NCI-H187 treated with DMSO at 0.1 percent for 48 hours (cell line): ENCODE data around the gene MAPK14.
"Not testable (repeated sequence)": the region's sequence is repeated elsewhere in the genome, so short reads cannot be mapped to it uniquely, and the experiment has no call there.

Experiments
- DNase-seq: peaks from one replicate; lab custom pipeline; 2025; lab: John Stamatoyannopoulos, UW

MAPK14 gene

GRCh38 chr6:36068586-36068985, 41.0 kb downstream of the MAPK14 start:
- DNase-seq, result no peak

DNA sequence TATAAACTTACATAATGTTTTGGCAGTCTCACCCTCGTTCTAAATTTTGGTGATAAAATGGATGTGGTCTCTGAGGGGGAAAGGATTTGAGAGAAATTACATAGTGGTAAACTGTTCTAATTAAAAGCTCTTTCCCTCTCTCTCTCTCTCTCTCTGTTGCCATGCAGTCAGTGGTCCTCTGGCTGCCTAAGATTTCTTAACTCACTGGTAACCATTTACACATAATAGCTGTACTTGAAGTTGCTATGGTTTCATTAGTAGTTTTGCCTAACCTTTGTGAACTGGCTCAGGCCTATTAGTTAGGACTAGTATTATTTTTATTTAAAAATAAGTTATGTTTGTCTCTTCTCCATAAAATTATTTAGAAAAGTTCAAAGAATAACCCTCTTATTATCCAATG, 42.0 kb downstream of the MAPK14 start:
- no peak for DNase-seq

GRCh38 chr6:36070252-36070651, 42.6 kb downstream of the MAPK14 start:
- DNase-seq, result no peak

DNA sequence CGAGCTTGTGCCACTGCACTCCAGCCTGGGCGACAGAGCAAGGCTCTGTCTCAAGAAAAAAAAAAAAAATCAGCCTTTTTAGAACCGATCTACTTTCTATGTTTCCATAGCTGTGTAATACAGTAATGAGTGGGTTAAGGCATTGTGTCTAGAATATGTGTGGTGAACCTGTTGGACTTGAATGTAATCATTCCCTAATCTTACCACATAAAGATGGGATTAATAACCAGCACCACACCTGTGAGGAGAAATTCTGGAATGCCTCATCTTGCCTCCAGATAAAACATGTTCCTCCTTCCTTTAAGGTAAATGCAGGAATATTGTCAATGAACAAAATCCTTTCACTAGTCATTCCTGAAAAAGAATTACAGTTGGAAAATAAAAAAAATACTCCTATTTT, 43.7 kb downstream of the MAPK14 start:
- no peak for DNase-seq

DNA sequence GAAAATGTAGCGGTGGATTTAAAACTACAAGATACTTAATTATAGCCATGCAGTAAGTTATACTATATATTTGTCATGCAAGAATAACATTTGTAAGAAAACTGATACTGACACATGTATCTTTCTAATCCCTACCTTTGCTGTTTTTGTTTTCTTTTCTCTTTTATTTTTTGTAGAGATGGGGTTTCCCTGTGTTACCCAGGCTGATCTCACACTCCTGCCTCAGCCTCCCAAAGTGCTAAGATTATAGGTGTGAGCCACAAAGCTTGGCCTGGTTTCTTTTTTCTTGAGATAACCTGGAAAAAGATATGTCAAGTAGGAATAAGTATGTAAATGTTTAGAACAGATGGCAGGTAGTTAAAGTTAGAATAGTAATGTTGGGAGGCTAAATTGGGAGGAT, 44.1 kb downstream of the MAPK14 start:
- no peak for DNase-seq

DNA sequence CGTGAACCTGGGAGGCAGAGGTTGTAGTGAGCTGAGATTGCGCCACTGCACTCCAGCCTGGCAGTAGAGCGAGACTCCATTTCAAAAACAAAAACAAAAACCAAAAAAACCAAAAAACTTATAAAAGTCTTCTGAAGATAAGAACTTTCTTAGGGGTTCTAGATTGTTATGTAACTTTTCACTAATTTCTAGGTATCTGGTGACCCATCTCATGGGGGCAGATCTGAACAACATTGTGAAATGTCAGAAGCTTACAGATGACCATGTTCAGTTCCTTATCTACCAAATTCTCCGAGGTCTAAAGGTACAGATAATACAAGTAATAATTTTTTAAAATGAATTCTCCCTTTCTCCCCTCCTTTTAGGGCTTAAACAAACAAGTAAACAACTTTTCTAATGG, 45.1 kb downstream of the MAPK14 start:
- no peak for DNase-seq

DNA sequence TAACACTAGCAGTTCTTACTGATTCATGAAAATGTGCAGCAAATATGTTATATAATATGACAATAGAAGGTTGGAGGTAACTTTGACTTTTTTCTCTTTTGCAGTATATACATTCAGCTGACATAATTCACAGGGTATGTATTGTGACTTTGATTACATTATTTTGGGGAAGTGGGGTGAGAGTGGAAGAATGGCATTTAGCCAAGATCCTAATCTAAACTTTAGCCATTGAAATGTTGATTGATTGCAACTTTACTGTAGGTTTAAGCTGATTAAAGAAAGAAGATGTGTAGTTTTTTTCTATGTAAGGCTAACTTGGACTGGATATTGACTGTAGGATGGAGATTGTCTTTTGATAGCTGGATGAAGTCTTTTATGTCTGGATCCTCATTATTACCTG, 46.0 kb downstream of the MAPK14 start:
- no peak for DNase-seq

DNA sequence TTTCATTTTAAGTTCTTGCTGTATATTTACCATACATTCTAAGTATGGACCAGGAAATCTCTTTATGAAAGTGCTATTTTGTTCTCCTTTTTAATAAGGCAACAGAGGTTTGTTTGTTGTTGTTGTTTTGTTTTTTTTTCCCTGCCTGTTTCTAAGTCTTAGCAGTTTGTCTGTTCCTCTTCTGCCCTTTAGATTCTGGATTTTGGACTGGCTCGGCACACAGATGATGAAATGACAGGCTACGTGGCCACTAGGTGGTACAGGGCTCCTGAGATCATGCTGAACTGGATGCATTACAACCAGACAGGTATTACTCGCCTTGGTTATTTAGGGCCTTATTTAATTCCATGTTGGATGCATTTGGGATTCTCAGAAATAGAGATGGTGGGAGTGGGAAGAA, 48.0 kb downstream of the MAPK14 start:
- DNase-seq, result no peak

- DNase-seq, result no peak
Observed at GRCh38 chr6:36076178-36077063, 48.8 kb downstream of the MAPK14 start.

GRCh38 chr6:36078159-36078558, 50.6 kb downstream of the MAPK14 start:
- DNase-seq, result no peak

DNA sequence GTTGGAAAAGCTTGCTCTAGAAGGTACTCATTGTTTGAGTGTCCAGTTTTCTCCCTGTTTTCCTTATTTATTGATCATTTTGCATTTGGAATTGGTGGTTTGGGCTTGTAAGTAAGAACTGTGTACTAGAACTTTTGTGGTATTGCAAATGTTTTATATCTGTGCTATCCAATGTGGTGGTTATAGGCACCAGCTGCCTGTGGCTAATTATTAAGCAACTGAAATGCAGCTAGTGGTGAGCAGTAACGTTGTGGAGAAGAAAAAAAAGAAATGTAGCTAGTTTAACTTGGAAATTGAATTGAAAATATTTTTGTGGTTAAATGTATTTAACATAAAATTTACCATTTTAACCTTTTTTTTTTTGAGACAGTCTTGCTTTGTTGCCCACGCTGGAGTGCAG, 52.0 kb downstream of the MAPK14 start:
- no peak for DNase-seq

GRCh38 chr6:36082318-36082717, 54.7 kb downstream of the MAPK14 start:
- no peak for DNase-seq

DNA sequence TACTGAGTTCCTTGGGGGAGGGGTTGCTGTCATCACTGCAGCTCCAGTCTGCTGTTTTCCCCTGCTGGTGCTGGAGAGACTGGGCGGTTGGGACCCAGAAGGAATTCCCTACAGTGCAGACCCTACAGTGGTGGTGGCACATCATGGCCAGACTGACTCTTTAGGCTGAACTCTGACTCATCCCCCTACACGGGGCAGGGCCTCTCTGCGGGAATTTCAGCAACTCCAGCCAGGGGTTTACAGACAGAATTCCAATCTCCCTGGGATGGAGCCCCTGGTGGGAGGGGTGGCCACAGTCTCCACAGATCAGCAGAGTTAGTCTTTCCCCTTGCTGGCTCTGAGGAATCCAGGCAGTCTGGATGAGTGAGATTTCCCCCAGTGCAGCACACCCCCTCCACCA, 55.8 kb downstream of the MAPK14 start:
- no peak for DNase-seq

DNA sequence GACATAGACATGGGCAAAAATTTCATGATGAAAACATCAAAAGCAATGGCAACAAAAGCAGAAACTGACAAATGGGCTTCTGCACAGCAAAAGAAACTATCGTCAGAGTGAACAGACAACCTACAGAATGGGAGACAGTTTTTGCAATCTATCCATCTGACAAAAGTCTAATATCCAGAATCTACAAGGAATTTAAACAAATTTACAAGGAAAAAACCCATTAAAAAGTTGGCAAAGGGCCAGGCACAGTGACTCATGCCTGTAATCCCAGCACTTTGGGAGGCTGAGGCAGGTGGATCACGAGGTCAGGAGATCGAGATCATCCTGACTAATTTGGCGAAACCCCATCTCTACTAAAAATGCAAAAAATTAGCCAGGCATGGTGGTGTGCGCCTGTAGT, 60.6 kb downstream of the MAPK14 start:
- not testable (repeated sequence) for DNase-seq

GRCh38 chr6:36089048-36089447, 61.4 kb downstream of the MAPK14 start:
- DNase-seq, result no peak

GRCh38 chr6:36094238-36094637, 66.6 kb downstream of the MAPK14 start:
- DNase-seq, result no peak

- no peak for DNase-seq
Observed at GRCh38 chr6:36094753-36095496, 67.3 kb downstream of the MAPK14 start.

- no peak for DNase-seq
Observed at GRCh38 chr6:36095497-36096391, 68.1 kb downstream of the MAPK14 start.

GRCh38 chr6:36098253-36098919, 70.8 kb downstream of the MAPK14 start:
- no peak for DNase-seq

DNA sequence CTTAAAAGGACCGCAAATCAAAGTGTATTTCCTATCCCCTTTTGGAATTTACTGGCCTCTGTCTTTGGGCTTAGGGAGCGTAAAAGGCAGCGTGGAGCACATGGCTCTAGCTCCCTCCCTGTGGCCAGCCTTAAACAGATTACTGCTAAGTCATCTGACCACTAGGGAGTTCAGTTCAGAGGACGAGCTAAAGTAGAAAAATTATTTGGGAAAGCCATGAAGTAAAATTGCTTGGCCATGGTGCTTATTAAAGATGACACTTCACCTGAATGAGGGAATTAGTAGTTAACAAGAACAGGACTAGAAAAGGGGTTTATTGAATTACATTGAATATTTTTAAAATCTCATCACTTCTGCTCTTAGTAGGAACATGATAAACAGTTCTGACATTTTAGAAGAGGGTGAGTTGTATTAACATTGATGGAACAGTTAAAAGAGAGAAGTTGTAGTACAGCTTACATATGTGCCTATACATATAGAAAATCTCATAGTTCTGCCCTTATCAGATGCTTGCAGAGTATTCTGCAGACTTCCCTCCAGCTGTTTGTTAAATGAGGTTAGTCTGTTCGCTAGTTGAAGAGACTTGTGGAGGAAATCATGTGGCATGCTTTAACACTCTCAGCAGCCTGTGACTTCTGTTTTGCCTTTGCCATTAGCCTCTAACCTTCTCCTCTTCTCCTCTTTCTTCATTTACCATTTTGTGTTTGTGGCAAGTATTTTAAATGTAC, 71.5 kb downstream of the MAPK14 start:
- DNase-seq, result no peak

DNA sequence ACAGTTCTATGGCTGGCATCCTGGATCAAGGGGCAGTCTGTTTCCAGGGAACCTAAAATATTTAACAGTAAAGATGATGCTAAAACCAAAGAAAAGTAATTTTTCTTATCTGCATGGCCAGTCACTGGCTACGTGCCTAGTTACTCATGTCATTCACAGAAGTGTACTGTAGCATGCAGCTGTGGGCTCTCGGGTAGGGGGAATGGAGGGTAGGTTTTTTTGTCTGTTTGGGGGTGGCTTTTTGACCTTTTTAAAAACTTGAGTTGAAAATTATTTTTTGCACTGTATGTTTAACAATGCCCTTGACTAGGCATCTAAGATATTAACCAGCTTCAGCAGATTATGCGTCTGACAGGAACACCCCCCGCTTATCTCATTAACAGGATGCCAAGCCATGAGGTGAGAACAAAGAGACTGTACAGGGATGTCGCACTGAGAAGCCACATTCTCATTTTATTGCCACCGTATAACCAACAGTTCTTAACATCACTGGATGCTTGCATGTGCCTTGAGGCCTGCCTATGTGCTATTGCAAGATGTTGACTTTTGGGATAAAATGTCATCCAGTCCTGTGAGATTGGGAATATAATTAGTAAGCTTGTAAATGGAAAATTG, 72.4 kb downstream of the MAPK14 start:
- DNase-seq, result no peak
